Sigmoid colon (tissue), 7 donors: Measurements from ENCODE around the gene CD33. TPM values are rescaled to one million over a fixed set of nuclear protein-coding genes. Genes with fewer than 3 reads are reported as not detected.

Experiments used
- DNase-seq: peaks from one replicate; pipeline ENCODE4 v3.0.0-alpha.2; 2019
- H3K27ac ChIP-seq, 4 donors: fragments of 200-600 bp; sonication (generic); one replicate each; pipeline ENCODE4 v1.5.1; 2016 to 2019; ENCODE audit warnings: mild to moderate bottlenecking in 1 of 4
- H3K27me3 ChIP-seq, 3 donors: fragments of 200-600 bp; sonication (generic); one replicate each; pipeline ENCODE4 v1.5.1; 2019; ENCODE audit warnings: mild to moderate bottlenecking in 1 of 3
- H3K36me3 ChIP-seq, 4 donors: fragments of 200-600 bp; sonication (generic); one replicate each; pipeline ENCODE4 v1.5.1; 2016 to 2019
- H3K4me1 ChIP-seq, 4 donors: fragments of 200-600 bp; sonication (generic); one replicate each; pipeline ENCODE4 v1.5.1; 2017 to 2019
- H3K4me3 ChIP-seq, 4 donors: fragments of 200-600 bp; sonication (generic); one replicate each; pipeline ENCODE4 v1.5.1; 2017 to 2019; ENCODE audit warnings: mild to moderate bottlenecking in 2 of 4, moderate library complexity in 1 of 4
- H3K9me3 ChIP-seq, 4 donors: fragments of 200-600 bp in 3 of 4; sonication (generic) in 3 of 4; one replicate each; pipeline versions ENCODE4 v1.5.1 to v1.6.1; 2013 to 2019
- EP300 ChIP-seq, 4 donors: sonication (generic); formaldehyde crosslinking; IDR thresholded peaks; one replicate each; pipeline ENCODE4 v1.6.1; 2017; ENCODE audit warnings: antibody characterized with exemption in 4 of 4
- POLR2A ChIP-seq, 2 donors: fragments of 450-650 bp; IDR thresholded peaks; one replicate each; pipeline ENCODE4 v1.6.1; 2016; ENCODE audit warnings: antibody characterized with exemption in 2 of 2, mild to moderate bottlenecking in 2 of 2, moderate library complexity in 2 of 2
- POLR2AphosphoS5 ChIP-seq, 4 donors: sonication (generic); formaldehyde crosslinking; IDR thresholded peaks; one replicate each; pipeline ENCODE4 v1.6.1; 2017; ENCODE audit warnings: antibody characterized with exemption in 4 of 4
- WGBS, 2 donors: extraction: QIAGEN DNeasy Blood & Tissue Kit; methylation state at CpG; one replicate each; pipeline ENCODE4 v1.1.7; 2013; 5-methylcytosine and 5-hydroxymethylcytosine counted together
- intact Hi-C: fragments of 100-400 bp; cut with DNase I; formaldehyde crosslinking; loops from one replicate; pipeline ENCODE4 v1.15.1; 2023
- polyA plus RNA-seq, 3 donors: library from polyadenylated mRNA; stranded (reverse); fragments of 200-250 nt; gene quantifications; one replicate each; pipeline ENCODE4 v1.2.3, GENCODE V29; 2013
- total RNA-seq, 4 donors: library from RNA; depleted of rRNA; stranded (reverse); fragments of >200 nt; gene quantifications; one replicate each; pipeline ENCODE4 v1.1.0, GENCODE V29; 2016
- TF ChIP-seq, protein P1 (sequence below), 4 experiments: fragments of 450-650 bp in 3 of 4; fragments of 200-600 bp in 1 of 4; IDR thresholded peaks; one replicate each; pipeline ENCODE4 v1.5.1; 2016 to 2019; ENCODE audit warnings: antibody characterized with exemption in 4 of 4, mild to moderate bottlenecking in 3 of 4, moderate library complexity in 2 of 4
- donor health status: healthy with polysubstance abuse.
- donor health status: Bipolar disorder and iron deficiency.
- donor health status: healthy.

CD33 gene
- total and polyA plus RNA-seq, 7 donors = 2.5 to 8.1 (median 4.2) TPM

- Histone ChIP-seq H3K4me3 (no peak overlapping the region), H3K9me3 (no peaks in the 10 kb centered on the region), H3K27ac (no peak overlapping the region), H3K4me1 (no peaks in the 10 kb centered on the region), H3K27me3 (peaks cover 0 to 11% (median 0%) of the 10 kb centered on the region in 3 donors), H3K36me3 (no peaks in the 10 kb centered on the region)
- WGBS, 2 donors = 31 to 37% methylated on average over 5 of the region's 5 CpGs
- no peak for DNase-seq
- intact Hi-C loops = no loop called here
- TF ChIP-seq, protein P1, sequence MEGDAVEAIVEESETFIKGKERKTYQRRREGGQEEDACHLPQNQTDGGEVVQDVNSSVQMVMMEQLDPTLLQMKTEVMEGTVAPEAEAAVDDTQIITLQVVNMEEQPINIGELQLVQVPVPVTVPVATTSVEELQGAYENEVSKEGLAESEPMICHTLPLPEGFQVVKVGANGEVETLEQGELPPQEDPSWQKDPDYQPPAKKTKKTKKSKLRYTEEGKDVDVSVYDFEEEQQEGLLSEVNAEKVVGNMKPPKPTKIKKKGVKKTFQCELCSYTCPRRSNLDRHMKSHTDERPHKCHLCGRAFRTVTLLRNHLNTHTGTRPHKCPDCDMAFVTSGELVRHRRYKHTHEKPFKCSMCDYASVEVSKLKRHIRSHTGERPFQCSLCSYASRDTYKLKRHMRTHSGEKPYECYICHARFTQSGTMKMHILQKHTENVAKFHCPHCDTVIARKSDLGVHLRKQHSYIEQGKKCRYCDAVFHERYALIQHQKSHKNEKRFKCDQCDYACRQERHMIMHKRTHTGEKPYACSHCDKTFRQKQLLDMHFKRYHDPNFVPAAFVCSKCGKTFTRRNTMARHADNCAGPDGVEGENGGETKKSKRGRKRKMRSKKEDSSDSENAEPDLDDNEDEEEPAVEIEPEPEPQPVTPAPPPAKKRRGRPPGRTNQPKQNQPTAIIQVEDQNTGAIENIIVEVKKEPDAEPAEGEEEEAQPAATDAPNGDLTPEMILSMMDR (IDR thresholded peaks at IDR 0.05) = peak in 2 of 4 experiments; percentile 11 to 28
- no peak for TF ChIP-seq EP300 (IDR thresholded peaks at IDR 0.05)
Observed at GRCh38 chr19:51259348-51260245, 34.7 kb downstream of the CD33 start.

DNA sequence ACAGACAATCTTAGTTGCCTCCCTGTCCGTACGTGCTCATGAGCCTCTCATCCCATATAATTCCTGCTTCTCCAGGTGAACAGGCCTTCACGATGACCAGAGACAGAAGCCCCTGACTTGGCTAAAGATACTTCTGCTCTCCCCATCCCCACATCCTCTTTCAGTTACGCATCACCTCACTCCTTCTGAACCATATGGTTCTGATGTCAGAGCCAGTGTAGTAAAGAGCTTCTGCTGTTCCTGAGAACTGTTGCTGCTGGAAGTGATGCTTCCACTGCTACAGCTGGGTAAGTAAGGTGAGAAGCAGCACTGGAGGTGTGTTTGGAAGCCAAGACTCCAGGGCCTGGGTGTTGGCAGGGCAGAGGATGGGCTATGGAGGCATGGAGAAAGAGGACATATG is 38.9 kb downstream of the CD33 start:
- intact Hi-C loops = no loop called here
- Histone ChIP-seq H3K4me3 (no peak overlapping the region), H3K27ac (no peak overlapping the region), H3K36me3 (no peaks in the 10 kb centered on the region), H3K9me3 (no peaks in the 10 kb centered on the region), H3K4me1 (no peaks in the 10 kb centered on the region), H3K27me3 (peaks cover 0 to 7% (median 0%) of the 10 kb centered on the region in 3 donors)
- TF ChIP-seq POLR2AphosphoS5 (IDR thresholded peaks at IDR 0.05) = no peak
- no peak for TF ChIP-seq EP300 (IDR thresholded peaks at IDR 0.05)
- TF ChIP-seq POLR2A (IDR thresholded peaks at IDR 0.05) = no peak
- TF ChIP-seq, protein P1 (IDR thresholded peaks at IDR 0.05) = no peak
- no peak for DNase-seq
- WGBS, 2 donors = 82 to 83% methylated on average over 4 of the region's 4 CpGs

DNA sequence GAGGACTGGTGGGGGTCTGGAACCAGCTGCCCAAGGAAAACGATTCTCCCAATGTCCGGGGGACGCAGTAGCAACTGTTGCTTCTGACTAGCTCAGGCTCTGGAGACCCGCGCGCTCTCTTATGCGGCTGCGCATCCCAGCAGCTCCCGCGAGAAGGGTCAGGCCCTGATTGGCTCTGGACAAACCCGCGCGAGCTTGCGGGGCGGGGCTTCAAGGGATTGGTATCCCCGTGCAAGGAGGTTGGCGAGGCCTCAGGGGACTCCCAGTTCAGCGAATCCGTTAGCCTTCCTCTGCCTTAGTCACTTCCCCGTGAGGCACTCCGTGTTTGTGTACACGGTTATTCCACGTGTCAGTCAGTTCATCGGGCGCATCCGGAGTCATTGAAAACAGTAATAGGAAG is 46.2 kb downstream of the CD33 start:
- Histone ChIP-seq H3K9me3 (no peaks in the 10 kb centered on the region), H3K27ac (no peak overlapping the region), H3K4me1 (no peaks in the 10 kb centered on the region), H3K36me3 (no peaks in the 10 kb centered on the region), H3K4me3 (no peak overlapping the region), H3K27me3 (no peaks in the 10 kb centered on the region)
- 69 to 71% methylated on average over 26 of the region's 26 CpGs for WGBS, 2 donors
- TF ChIP-seq EP300 (IDR thresholded peaks at IDR 0.05) (no peak), POLR2A (IDR thresholded peaks at IDR 0.05) (no peak), POLR2AphosphoS5 (IDR thresholded peaks at IDR 0.05) (no peak)
- TF ChIP-seq, protein P1 (IDR thresholded peaks at IDR 0.05) = no peak
- DNase-seq = no peak
- intact Hi-C loops = no loop called here

- Histone ChIP-seq H3K4me1 (no peaks in the 10 kb centered on the region), H3K27ac (no peak overlapping the region), H3K36me3 (no peaks in the 10 kb centered on the region), H3K9me3 (no peaks in the 10 kb centered on the region), H3K4me3 (no peak overlapping the region), H3K27me3 (no peaks in the 10 kb centered on the region)
- TF ChIP-seq POLR2A (IDR thresholded peaks at IDR 0.05) (no peak), EP300 (IDR thresholded peaks at IDR 0.05) (no peak), POLR2AphosphoS5 (IDR thresholded peaks at IDR 0.05) (no peak)
- TF ChIP-seq, protein P1 (IDR thresholded peaks at IDR 0.05) = no peak
- WGBS, 2 donors = 48 to 57% methylated on average over 6 of the region's 6 CpGs
- no peak for DNase-seq
- intact Hi-C loops = no loop called here
Observed at GRCh38 chr19:51272183-51272810, 47.4 kb downstream of the CD33 start.
